Prostate gland (tissue), 2 donors: ENCODE results near the gene C3orf38.

Experiments
- CTCF ChIP-seq, 4 experiments: fragments of 200-600 bp in 2 of 4; fragments of 450-650 bp in 2 of 4; sonication (generic) in 2 of 4; IDR thresholded peaks; 1 replicate in 3 of 4; 2 replicates in 1 of 4; pipeline ENCODE4 v1.5.1; 2016 to 2019; ENCODE audit warnings: antibody characterized with exemption in 4 of 4, mild to moderate bottlenecking in 2 of 4, moderate library complexity in 2 of 4
- POLR2A ChIP-seq: fragments of 450-650 bp; IDR thresholded peaks from one replicate; pipeline ENCODE4 v1.6.1; 2016; ENCODE audit warnings: antibody characterized with exemption, mild to moderate bottlenecking

- TF ChIP-seq CTCF (IDR thresholded peaks at IDR 0.05) (no peak), POLR2A (no peak)
Measured at GRCh38 chr3:88147261-88147660, 2.5 kb upstream of the C3orf38 start.
